Measurements from ENCODE around the gene ZNF846. TPM values are rescaled to one million over a fixed set of nuclear protein-coding genes. Genes with fewer than 3 reads are reported as not detected.

Gene ZNF846
- total RNA-seq, 1 experiment from 2014 or later = 1.2 TPM

GRCh38 chr19:9786819-9787218, 18.3 kb upstream of the ZNF846 start:
- RAD21 ChIA-PET (ENCODE audit: low non-redundant PET in 1 of 2, low total read pairs in 2 of 2, uncharacterized antibody in 2 of 2, unreplicated experiment in 2 of 2) = no interaction called here
- Histone ChIP-seq H3K4me2 (ENCODE audit: low read length) (peak overlapping the region; percentile 83), H3K9ac (ENCODE audit: low read length) (no peak overlapping the region)

More at GRCh38 chr19:9786819-9787218, 18.3 kb upstream of the ZNF846 start:
- no peaks in the 10 kb centered on the region for H3K9me2 ChIP-seq (ENCODE audit: insufficient read depth)
- no TSS peak for BruUV-seq (replicated peaks)
- no peaks in the 10 kb centered on the region for H3K27me3 ChIP-seq (ENCODE audit: insufficient read depth, low read length)
- peaks cover 2 to 7% of the 10 kb centered on the region in 2 experiments; a peak in 2 of 4 replicates for H3K4me1 ChIP-seq (ENCODE audit: control insufficient read depth in 1 of 2, insufficient read depth in 2 of 2, low read length in 2 of 2)
- no peak overlapping the region for H2AFZ ChIP-seq (ENCODE audit: low read depth, low read length, poor library complexity, severe bottlenecking)
- CTCF ChIA-PET = no interaction called here
- DNase-seq (ENCODE audit: low read depth, low spot score) (no peak), ATAC-seq (no peak)
- H3K27ac ChIP-seq (ENCODE audit: low read depth, low read length) = no peak overlapping the region
- H3K36me3 ChIP-seq (ENCODE audit: control insufficient read depth in 1 of 2, insufficient read depth in 2 of 2, low read length in 2 of 2) = no peaks in the 10 kb centered on the region
- peak overlapping the region in 1 of 2 experiments; percentile 44; a peak in 2 of 4 replicates for H3K4me3 ChIP-seq (replicated peaks in 1 of 2; ENCODE audit: low read depth in 1 of 2, low read length in 2 of 2)
- H3K9me3 ChIP-seq (ENCODE audit: control insufficient read depth in 1 of 2, insufficient read depth in 1 of 2, low read depth in 1 of 2, low read length in 2 of 2) = peaks cover 0 to 5% of the 10 kb centered on the region in 2 experiments; a peak in 1 of 4 replicates
- POLR2A ChIA-PET = no interaction called here
- H3K79me2 ChIP-seq (ENCODE audit: insufficient read depth, low read length) = no peaks in the 10 kb centered on the region
- intact Hi-C loops (cut with micrococcal nuclease) = no loop called here
- H4K20me1 ChIP-seq (ENCODE audit: insufficient read depth) = no peaks in the 10 kb centered on the region
- TF ChIP-seq CEBPB (IDR thresholded peaks at IDR 0.05; ENCODE audit: low read depth) (no peak), EGR1 (IDR thresholded peaks at IDR 0.05; ENCODE audit: low read depth) (no peak), ATF3 (IDR thresholded peaks at IDR 0.05) (no peak), YY1 (IDR thresholded peaks at IDR 0.05; ENCODE audit: extremely low read depth, insufficient replicate concordance, low read depth, low read length) (no peak), ZFX (IDR thresholded peaks at IDR 0.05) (no peak), ZNF274 (IDR thresholded peaks at IDR 0.05; ENCODE audit: low read depth, low read length) (no peak), TCF7L2 (IDR thresholded peaks at IDR 0.05; ENCODE audit: borderline replicate concordance, extremely low read depth, insufficient read depth, insufficient read length) (no peak), REST (IDR thresholded peaks at IDR 0.05; ENCODE audit: low read depth) (no peak), CTCF (IDR thresholded peaks at IDR 0.05 in 2 of 3, conservative IDR thresholded peaks at IDR 0.05 in 1 of 3; ENCODE audit: borderline replicate concordance in 1 of 3, insufficient read depth in 1 of 3, low read depth in 2 of 3, low read length in 2 of 3) (no peak), EZH2 (IDR thresholded peaks at IDR 0.05) (no peak), SP1 (IDR thresholded peaks at IDR 0.05; ENCODE audit: low read depth) (no peak), POLR2A (IDR thresholded peaks at IDR 0.05; ENCODE audit: borderline replicate concordance, extremely low read depth, insufficient read depth, insufficient read length) (no peak), POLR2AphosphoS5 (IDR thresholded peaks at IDR 0.05; ENCODE audit: low read depth, low read length) (no peak)
- TF ChIP-seq, protein P1, sequence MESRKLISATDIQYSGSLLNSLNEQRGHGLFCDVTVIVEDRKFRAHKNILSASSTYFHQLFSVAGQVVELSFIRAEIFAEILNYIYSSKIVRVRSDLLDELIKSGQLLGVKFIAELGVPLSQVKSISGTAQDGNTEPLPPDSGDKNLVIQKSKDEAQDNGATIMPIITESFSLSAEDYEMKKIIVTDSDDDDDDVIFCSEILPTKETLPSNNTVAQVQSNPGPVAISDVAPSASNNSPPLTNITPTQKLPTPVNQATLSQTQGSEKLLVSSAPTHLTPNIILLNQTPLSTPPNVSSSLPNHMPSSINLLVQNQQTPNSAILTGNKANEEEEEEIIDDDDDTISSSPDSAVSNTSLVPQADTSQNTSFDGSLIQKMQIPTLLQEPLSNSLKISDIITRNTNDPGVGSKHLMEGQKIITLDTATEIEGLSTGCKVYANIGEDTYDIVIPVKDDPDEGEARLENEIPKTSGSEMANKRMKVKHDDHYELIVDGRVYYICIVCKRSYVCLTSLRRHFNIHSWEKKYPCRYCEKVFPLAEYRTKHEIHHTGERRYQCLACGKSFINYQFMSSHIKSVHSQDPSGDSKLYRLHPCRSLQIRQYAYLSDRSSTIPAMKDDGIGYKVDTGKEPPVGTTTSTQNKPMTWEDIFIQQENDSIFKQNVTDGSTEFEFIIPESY (IDR thresholded peaks at IDR 0.05; ENCODE audit: extremely low read depth, insufficient replicate concordance, low read length) = no peak

Data from HCT116 (cell line).